Sigmoid colon (tissue), 7 donors: ENCODE results near the gene PRAMEF1. TPM values are rescaled to one million over a fixed set of nuclear protein-coding genes. Genes with fewer than 3 reads are reported as not detected.
"Not testable (repeated sequence)": the region's sequence is repeated elsewhere in the genome, so short reads cannot be mapped to it uniquely, and the experiment has no call there.

Experiments used
- DNase-seq: peaks from one replicate; pipeline ENCODE4 v3.0.0-alpha.2; 2019
- H3K27ac ChIP-seq, 4 donors: fragments of 200-600 bp; sonication (generic); one replicate each; pipeline ENCODE4 v1.5.1; 2016 to 2019; ENCODE audit warnings: mild to moderate bottlenecking in 1 of 4
- H3K27me3 ChIP-seq, 3 donors: fragments of 200-600 bp; sonication (generic); one replicate each; pipeline ENCODE4 v1.5.1; 2019; ENCODE audit warnings: mild to moderate bottlenecking in 1 of 3
- H3K36me3 ChIP-seq, 4 donors: fragments of 200-600 bp; sonication (generic); one replicate each; pipeline ENCODE4 v1.5.1; 2016 to 2019
- H3K4me1 ChIP-seq, 4 donors: fragments of 200-600 bp; sonication (generic); one replicate each; pipeline ENCODE4 v1.5.1; 2017 to 2019
- H3K4me3 ChIP-seq, 4 donors: fragments of 200-600 bp; sonication (generic); one replicate each; pipeline ENCODE4 v1.5.1; 2017 to 2019; ENCODE audit warnings: mild to moderate bottlenecking in 2 of 4, moderate library complexity in 1 of 4
- H3K9me3 ChIP-seq, 4 donors: fragments of 200-600 bp in 3 of 4; sonication (generic) in 3 of 4; one replicate each; pipeline versions ENCODE4 v1.5.1 to v1.6.1; 2013 to 2019
- EP300 ChIP-seq, 4 donors: sonication (generic); formaldehyde crosslinking; IDR thresholded peaks; one replicate each; pipeline ENCODE4 v1.6.1; 2017; ENCODE audit warnings: antibody characterized with exemption in 4 of 4
- POLR2A ChIP-seq, 2 donors: fragments of 450-650 bp; IDR thresholded peaks; one replicate each; pipeline ENCODE4 v1.6.1; 2016; ENCODE audit warnings: antibody characterized with exemption in 2 of 2, mild to moderate bottlenecking in 2 of 2, moderate library complexity in 2 of 2
- POLR2AphosphoS5 ChIP-seq, 4 donors: sonication (generic); formaldehyde crosslinking; IDR thresholded peaks; one replicate each; pipeline ENCODE4 v1.6.1; 2017; ENCODE audit warnings: antibody characterized with exemption in 4 of 4
- WGBS, 2 donors: extraction: QIAGEN DNeasy Blood & Tissue Kit; methylation state at CpG; one replicate each; pipeline ENCODE4 v1.1.7; 2013; 5-methylcytosine and 5-hydroxymethylcytosine counted together
- intact Hi-C: fragments of 100-400 bp; cut with DNase I; formaldehyde crosslinking; loops from one replicate; pipeline ENCODE4 v1.15.1; 2023
- polyA plus RNA-seq, 3 donors: library from polyadenylated mRNA; stranded (reverse); fragments of 200-250 nt; gene quantifications; one replicate each; pipeline ENCODE4 v1.2.3, GENCODE V29; 2013
- total RNA-seq, 4 donors: library from RNA; depleted of rRNA; stranded (reverse); fragments of >200 nt; gene quantifications; one replicate each; pipeline ENCODE4 v1.1.0, GENCODE V29; 2016
- TF ChIP-seq, protein P1 (sequence below), 4 experiments: fragments of 450-650 bp in 3 of 4; fragments of 200-600 bp in 1 of 4; IDR thresholded peaks; one replicate each; pipeline ENCODE4 v1.5.1; 2016 to 2019; ENCODE audit warnings: antibody characterized with exemption in 4 of 4, mild to moderate bottlenecking in 3 of 4, moderate library complexity in 2 of 4
- donor health status: healthy with polysubstance abuse.
- donor health status: Bipolar disorder and iron deficiency.
- donor health status: healthy.

The PRAMEF1 gene, protein sequence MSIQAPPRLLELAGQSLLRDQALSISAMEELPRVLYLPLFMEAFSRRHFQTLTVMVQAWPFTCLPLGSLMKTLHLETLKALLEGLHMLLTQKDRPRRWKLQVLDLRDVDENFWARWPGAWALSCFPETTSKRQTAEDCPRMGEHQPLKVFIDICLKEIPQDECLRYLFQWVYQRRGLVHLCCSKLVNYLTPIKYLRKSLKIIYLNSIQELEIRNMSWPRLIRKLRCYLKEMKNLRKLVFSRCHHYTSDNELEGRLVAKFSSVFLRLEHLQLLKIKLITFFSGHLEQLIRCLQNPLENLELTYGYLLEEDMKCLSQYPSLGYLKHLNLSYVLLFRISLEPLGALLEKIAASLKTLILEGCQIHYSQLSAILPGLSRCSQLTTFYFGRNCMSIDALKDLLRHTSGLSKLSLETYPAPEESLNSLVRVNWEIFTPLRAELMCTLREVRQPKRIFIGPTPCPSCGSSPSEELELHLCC
- total RNA-seq, result not detected
- not detected for polyA plus RNA-seq

DNA sequence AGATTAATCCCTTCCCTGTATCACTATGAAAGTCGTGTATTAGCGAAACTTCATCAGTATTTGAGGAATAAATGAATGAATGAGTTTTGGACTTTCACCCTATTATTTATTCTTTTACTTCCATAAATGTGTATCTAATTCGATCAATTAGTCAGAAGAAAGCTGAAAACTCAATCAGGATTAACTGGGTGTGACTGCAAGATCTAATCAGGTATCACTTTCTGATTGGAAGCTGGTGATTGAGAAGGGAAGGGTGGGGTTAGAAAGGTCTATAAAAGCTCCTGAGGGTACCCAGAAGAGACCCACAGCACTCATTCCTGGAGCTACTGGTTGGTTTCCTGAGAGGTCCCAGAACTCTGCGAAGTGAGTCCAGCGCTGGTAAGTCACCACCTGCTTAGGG is at the start of gene PRAMEF1:
Gene PRAMEF1, plus strand, starts transcription at position 301 of the 400 bp plus-strand sequence. CDS start 1,831 bp downstream, outside the sequence.
- H3K27ac ChIP-seq, intact Hi-C loops, H3K27me3 ChIP-seq, H3K4me1 ChIP-seq, H3K4me3 ChIP-seq, H3K9me3 ChIP-seq, H3K36me3 ChIP-seq, DNase-seq: not testable (repeated sequence)
- WGBS, 2 donors, result 76 to 79% methylated on average over 5 of the region's 5 CpGs

DNA sequence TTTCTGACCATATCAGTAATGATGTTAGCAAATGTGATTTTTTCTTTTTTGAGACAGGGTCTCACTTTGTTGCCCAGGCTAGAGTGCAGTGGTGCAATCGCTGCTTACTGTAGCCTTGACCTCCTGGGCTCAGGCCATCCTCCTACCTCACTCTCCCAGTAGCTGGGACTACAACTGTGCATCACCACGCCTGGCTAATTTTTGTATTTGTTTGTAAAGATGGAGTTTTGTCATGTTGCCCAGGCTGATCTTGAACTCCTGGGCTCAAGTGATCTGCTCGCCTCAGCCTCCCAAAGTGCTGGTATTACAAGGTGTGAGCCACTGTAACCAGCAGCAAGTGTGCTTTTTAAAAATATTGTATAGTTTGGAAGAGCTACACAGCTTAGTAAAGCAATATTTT is 49.3 kb upstream of the PRAMEF1 start:
- TF ChIP-seq, protein P1, sequence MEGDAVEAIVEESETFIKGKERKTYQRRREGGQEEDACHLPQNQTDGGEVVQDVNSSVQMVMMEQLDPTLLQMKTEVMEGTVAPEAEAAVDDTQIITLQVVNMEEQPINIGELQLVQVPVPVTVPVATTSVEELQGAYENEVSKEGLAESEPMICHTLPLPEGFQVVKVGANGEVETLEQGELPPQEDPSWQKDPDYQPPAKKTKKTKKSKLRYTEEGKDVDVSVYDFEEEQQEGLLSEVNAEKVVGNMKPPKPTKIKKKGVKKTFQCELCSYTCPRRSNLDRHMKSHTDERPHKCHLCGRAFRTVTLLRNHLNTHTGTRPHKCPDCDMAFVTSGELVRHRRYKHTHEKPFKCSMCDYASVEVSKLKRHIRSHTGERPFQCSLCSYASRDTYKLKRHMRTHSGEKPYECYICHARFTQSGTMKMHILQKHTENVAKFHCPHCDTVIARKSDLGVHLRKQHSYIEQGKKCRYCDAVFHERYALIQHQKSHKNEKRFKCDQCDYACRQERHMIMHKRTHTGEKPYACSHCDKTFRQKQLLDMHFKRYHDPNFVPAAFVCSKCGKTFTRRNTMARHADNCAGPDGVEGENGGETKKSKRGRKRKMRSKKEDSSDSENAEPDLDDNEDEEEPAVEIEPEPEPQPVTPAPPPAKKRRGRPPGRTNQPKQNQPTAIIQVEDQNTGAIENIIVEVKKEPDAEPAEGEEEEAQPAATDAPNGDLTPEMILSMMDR (IDR thresholded peaks at IDR 0.05), result no peak
- TF ChIP-seq EP300 (IDR thresholded peaks at IDR 0.05), result no peak
- TF ChIP-seq POLR2AphosphoS5 (IDR thresholded peaks at IDR 0.05), result no peak
- no peak for TF ChIP-seq POLR2A (IDR thresholded peaks at IDR 0.05)
- intact Hi-C loops, result no loop called here
- WGBS, 2 donors, result 69 to 92% methylated on average over 3 of the region's 3 CpGs
- Histone ChIP-seq H3K4me1 (no peaks in the 10 kb centered on the region), H3K4me3 (no peak overlapping the region), H3K9me3 (no peaks in the 10 kb centered on the region), H3K36me3 (no peaks in the 10 kb centered on the region), H3K27me3 (peaks cover 0 to 3% (median 0%) of the 10 kb centered on the region in 3 donors), H3K27ac (no peak overlapping the region)
- no peak for DNase-seq

DNA sequence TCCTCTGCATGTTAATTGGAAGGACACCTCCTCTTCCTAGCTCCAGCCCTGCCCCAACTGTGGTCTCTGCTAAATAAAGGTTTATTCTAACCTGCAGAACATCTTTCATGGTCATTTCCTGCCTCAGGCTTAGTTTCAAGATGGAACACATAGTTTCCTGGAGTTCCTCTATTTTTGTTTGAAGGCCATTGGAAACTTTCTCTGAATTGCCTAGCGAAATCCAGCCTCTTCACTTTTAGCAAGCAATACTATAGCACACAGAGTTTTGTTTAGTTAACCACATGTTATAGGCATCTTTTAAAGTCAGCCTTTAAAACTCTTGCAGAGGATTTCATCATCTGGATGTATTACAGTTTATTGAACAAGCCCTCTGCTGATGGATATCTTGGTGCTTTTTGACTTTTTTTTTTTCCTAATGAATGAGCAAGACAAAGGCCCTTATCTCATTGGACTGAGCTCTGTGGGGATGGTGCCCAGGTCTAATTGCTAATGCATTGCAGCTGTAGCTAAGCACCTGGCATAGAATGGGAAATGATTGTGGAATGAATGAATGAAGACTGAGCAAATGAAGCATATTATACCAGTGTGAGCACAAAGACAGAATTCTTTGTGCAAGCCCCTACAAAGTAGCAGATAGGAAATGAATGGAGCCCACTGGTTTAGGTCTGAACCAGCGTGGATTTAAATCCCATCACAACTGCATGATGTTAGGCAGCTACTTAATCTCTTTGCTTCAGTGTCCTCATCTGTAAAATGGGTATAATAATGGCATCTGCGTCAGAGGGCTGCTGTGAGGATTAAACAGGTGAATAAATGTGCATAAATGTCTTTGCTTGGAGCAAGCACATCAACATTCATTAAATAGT is 45.8 kb upstream of the PRAMEF1 start:
- Histone ChIP-seq H3K4me1 (no peaks in the 10 kb centered on the region), H3K36me3 (no peaks in the 10 kb centered on the region), H3K4me3 (no peak overlapping the region), H3K27me3 (peaks cover 0 to 3% (median 0%) of the 10 kb centered on the region in 3 donors), H3K27ac (no peak overlapping the region), H3K9me3 (peaks cover 0 to 12% (median 5%) of the 10 kb centered on the region in 4 donors)
- 76 to 78% methylated on average over 3 of the region's 3 CpGs for WGBS, 2 donors
- intact Hi-C loops, result no loop called here
- TF ChIP-seq, protein P1 (IDR thresholded peaks at IDR 0.05), result no peak
- TF ChIP-seq POLR2A (IDR thresholded peaks at IDR 0.05) (no peak), POLR2AphosphoS5 (IDR thresholded peaks at IDR 0.05) (no peak), EP300 (IDR thresholded peaks at IDR 0.05) (no peak)
- no peak for DNase-seq

DNA sequence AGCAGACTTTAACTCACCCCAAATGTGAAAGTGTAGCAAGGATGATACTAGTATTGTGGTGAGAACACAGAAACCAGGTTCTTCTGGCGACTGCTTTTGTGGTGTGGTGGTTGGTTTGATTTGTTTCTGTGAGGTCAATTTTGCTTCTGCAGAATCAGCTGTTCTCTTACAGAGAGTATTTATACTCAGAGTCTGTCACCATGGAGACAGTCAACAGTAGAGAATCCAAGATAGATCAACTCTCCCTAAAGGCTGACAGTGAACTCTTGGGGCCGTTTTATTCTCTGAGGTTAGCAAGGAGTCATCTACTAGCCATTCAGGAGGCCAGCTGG is 45.2 kb upstream of the PRAMEF1 start, which contains the start of gene CFAP107:
Gene CFAP107, plus strand, starts transcription at position 209 of the 332 bp plus-strand sequence. CDS start 231 bp downstream, outside the sequence.
- WGBS, 2 donors, result 12 to 31% methylated on average over 2 of the region's 2 CpGs
- Histone ChIP-seq H3K4me1 (no peaks in the 10 kb centered on the region), H3K4me3 (no peak within 1 kb of the TSS), H3K27me3 (peaks cover 0 to 3% (median 0%) of the 10 kb centered on the region in 3 donors), H3K36me3 (no peaks in the 10 kb centered on the region), H3K27ac (no peak within 1 kb of the TSS), H3K9me3 (peaks cover 0 to 12% (median 5%) of the 10 kb centered on the region in 4 donors)
- DNase-seq, result no peak
- TF ChIP-seq POLR2AphosphoS5 (IDR thresholded peaks at IDR 0.05) (no peak), POLR2A (IDR thresholded peaks at IDR 0.05) (no peak), EP300 (IDR thresholded peaks at IDR 0.05) (no peak)
- TF ChIP-seq, protein P1 (IDR thresholded peaks at IDR 0.05), result no peak
- intact Hi-C loops, result no loop called here
